Measurements from ENCODE around the gene CLDN24.

The CLDN24 gene

GRCh38 chr4:183272384-183272783, 49.8 kb downstream of the CLDN24 start:
- DNase-seq, result no peak

All from amniotic stem cell (primary cell).